Tibial nerve (tissue), 3 donors: ENCODE results near the gene IL34.

Experiments used
- POLR2A ChIP-seq, 2 donors: fragments of 450-650 bp; IDR thresholded peaks; one replicate each; pipeline ENCODE4 v1.6.1; 2017; ENCODE audit warnings: antibody characterized with exemption in 2 of 2, mild to moderate bottlenecking in 2 of 2, moderate library complexity in 2 of 2
- TF ChIP-seq, protein P1 (sequence below), 5 experiments: fragments of 200-600 bp in 3 of 5; fragments of 450-650 bp in 2 of 5; sonication (generic) in 3 of 5; IDR thresholded peaks; one replicate each; pipeline ENCODE4 v1.5.1; 2016 to 2019; ENCODE audit warnings: antibody characterized with exemption in 5 of 5, mild to moderate bottlenecking in 3 of 5, moderate library complexity in 2 of 5

DNA sequence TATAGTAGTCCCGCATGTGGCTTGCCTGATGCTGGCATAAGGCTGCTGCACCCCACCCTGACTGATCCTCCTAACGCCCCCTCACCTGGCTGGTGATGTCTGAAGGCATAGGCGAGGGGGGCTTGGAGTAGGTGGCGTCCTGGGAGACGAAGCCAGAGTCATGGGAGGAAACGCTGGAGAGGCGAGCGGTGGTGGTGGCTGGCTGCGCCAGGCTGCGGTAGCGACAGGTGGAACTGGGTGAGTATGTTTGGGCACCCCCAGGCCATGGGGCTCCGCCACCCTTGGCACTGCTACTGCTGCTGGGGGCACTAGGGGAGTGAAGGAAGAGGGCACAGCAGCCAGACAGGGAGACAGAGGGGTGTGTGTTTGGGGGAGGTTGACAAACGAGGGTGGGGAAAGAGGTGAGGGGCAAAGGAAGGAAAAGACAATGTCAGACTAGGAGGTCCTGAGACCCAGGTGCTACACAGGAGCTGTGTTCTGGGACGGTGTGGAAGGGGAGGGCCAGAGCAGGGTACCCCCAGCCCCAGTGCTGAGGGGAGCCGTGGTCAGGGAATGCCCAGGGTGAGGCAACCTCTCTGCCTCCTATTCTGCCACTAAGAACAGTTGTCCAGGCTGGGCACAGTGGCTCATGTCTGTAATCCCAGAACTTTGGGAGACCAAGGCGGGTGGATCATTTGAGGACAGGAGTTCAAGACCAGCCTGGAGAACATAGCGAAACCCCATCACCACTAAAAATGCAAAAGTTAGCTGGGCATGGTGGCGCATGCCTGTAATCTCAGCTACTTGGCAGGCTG, 28.1 kb downstream of the IL34 start:
- TF ChIP-seq, protein P1, sequence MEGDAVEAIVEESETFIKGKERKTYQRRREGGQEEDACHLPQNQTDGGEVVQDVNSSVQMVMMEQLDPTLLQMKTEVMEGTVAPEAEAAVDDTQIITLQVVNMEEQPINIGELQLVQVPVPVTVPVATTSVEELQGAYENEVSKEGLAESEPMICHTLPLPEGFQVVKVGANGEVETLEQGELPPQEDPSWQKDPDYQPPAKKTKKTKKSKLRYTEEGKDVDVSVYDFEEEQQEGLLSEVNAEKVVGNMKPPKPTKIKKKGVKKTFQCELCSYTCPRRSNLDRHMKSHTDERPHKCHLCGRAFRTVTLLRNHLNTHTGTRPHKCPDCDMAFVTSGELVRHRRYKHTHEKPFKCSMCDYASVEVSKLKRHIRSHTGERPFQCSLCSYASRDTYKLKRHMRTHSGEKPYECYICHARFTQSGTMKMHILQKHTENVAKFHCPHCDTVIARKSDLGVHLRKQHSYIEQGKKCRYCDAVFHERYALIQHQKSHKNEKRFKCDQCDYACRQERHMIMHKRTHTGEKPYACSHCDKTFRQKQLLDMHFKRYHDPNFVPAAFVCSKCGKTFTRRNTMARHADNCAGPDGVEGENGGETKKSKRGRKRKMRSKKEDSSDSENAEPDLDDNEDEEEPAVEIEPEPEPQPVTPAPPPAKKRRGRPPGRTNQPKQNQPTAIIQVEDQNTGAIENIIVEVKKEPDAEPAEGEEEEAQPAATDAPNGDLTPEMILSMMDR (IDR thresholded peaks at IDR 0.05) = no peak
- TF ChIP-seq POLR2A (IDR thresholded peaks at IDR 0.05) = no peak
